SHP77 treated with DMSO at 0.1 percent for 48 hours (cell line): ENCODE data around the gene SOAT2.
A peak's percentile ranks its signal among the peaks of the same experiment; 100 is the strongest.
"Not testable (repeated sequence)": the region's sequence is repeated elsewhere in the genome, so short reads cannot be mapped to it uniquely, and the experiment has no call there.

Experiments used
- DNase-seq: peaks from one replicate; lab custom pipeline; 2025; lab: John Stamatoyannopoulos, UW

Gene SOAT2

GRCh38 chr12:53079226-53080117 lies 23.8 kb upstream of the SOAT2 start, which contains the start of gene SPRYD3:
TSS of gene SPRYD3 (minus strand) at chr12:53079390. CDS start at chr12:53079333, 57 bp downstream.
- peak; percentile 86 for DNase-seq

DNA sequence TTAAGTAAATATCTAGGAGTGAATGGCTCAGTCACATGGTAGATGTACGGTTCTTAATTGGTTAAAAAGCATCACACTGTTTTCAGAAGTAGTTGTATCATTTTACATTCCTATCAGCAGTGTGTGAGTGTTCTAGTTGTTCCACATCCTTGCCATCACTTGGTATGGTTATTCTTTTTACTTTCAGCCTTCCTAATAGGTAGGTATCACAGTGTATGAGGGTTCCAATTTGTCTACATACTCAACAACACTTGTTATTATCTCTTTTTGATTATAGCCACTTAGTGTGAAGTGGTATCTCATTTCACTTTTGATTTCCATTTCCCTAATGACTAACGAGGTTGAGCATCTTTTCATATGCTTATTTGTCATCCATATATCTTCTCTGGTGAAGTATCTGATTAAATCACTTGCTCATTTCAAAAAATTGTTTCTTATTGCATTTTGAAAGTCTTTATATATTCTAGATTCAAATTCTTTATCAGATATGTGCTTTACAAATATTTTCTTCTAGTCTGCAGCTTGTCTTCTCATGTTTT lies 20.6 kb upstream of the SOAT2 start:
- DNase-seq = no peak

DNA sequence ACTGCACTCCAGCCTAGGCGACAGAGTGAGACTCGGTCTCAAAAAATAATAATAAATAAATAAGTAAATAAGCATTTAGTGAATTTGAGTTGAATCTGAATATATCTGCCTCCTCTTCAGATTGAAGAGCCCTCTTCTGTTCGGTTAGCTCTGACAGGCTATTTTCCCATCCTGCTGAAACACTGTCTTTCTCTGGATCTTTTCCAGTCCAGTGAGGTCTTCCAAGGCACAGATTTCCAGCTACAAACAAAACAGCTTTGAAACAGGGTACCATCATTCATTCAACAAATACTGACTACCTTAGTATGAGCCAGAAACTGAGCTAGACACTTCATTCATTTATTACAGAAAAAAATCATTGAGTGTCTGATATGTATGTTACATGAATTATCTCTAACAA lies 16.9 kb upstream of the SOAT2 start:
- no peak for DNase-seq

DNA sequence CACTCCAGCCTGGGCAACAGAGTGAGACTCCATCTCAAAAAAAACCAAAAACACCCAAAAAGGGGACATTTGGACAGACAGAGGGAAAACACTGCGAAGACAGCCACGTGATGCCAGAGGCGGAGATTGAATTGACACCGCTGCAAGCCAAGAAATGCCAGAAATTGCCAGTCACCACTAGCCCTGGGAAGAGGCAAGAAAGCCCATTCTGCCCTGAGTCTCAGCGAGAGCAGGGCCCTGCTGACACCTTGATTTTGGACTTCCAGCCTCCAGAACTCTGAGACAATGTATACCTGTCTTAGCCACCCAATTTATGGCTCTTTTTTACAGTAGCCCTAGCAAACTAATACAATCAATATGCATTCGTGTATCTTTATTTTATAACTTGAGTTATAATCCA lies 13.2 kb upstream of the SOAT2 start:
- DNase-seq = no peak

GRCh38 chr12:53090554-53090953 lies 12.7 kb upstream of the SOAT2 start:
- DNase-seq = no peak

DNA sequence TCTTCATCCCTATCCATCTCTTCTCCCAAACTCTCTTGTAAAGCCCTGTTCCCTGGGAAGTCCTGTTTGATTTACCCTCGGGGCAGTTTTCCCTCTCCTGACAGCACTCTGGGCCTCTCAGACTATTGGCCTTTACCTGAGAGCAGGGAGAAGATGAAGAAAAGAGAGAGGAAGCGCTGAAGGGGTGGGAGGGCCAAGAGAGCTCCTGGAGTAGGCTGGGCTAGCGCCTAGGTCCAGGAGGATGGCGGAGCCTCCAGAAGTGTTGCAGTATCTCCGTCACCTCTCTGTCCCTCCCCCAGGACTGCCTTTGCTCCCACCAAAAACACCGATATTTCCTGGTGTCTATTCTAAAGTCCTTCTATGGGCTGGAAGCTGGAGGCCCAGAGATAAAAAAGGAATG lies 11.5 kb upstream of the SOAT2 start:
- DNase-seq = no peak

DNA sequence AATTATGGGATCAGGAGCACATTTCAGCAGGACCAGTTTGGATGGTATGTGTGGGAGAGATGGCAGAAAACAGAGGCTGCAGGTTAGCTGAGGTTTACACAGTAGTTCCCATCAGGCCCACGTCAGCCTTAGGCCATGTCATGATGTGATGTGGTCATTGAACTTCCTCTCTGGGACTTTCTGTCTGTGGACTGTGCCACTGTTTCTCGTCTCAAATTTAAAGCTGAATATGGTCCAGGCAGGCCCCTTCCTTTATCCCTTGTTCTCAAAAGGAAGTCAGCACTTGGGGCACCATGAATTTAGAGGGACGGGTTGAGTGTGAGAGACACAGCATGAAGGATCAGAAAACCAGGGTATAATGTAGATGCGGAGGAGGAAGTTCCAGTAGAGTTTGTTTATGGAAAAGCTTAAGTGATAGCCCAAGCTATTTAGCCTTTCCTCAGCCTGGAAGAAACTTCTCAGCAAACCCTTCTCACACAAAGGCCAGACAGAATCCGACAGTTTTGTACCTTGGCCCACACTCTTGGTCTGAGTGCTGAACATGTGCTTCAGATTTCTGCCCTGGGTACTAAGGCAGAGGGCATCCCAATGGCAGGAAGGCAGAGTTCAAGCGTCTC lies 9.4 kb upstream of the SOAT2 start:
- DNase-seq = no peak

DNA sequence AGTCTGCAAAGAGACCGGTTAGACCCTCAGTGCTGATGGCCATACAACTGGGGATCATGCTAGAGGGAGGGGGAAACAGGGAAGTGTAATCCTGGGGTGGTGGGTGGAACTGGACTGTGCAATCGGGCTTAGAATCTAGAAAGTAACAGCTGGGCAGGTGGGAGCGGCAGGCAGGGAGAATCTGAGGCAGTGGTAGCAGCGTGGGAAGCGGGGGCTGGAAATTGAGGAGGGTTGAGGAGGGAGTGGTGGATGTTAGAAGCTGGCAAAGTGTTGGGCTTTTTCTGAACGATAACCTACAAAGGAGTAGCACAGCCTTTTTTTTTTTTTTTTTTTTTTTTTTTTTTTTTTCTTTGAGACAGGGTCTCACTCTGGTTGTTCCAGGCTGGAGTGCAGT lies 8.9 kb upstream of the SOAT2 start:
- DNase-seq = no peak

DNA sequence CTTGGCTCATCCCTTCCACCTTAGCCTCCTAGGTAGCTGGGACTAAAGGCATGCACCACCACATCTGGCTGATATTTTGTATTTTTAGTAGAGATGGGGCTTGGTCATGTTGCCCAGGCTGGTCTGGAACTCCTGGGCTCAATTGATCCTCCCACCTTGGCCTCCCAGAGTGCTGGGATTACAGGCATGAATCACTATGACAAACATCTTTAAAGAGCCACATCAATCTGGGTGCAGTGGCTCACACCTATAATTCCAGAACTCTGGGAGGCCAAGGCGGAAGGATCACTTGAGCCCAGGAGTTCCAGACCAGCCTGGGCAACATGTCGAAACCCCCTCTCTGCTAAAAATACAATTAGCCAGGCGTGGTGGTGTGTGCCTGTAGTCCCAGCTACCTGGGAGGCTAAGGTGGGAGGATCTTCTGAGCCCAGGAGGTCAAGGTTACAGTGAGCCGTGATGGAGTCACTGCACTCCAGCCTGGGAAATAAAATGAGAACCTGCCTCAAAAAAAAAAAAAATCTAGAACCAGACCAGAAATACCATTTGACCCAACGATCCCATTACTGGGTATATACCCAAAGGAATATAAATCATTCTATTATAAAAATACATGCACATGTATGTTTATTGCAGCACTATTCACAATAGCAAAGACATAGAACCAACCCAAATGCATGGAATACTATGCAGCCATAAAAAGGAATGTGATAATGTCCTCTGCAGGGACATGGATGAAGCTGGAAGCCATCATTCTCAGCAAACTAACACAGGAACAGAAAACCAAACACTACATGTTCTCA lies 8.3 kb upstream of the SOAT2 start:
- DNase-seq = not testable (repeated sequence)

DNA sequence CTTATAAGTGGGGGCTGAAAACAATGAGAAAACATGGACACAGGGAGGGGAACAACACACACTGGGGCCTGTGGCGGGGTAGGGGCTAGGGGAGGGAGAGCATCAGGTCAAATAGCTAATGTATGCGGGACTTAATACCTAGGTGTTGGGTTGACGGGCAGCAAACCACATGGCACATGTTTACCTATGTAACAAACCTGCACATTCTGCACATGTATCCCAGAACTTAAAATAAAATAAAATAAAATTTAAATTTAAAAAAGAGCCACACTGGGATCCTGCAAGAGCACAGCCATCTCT lies 7.7 kb upstream of the SOAT2 start:
- DNase-seq = not testable (repeated sequence)

DNA sequence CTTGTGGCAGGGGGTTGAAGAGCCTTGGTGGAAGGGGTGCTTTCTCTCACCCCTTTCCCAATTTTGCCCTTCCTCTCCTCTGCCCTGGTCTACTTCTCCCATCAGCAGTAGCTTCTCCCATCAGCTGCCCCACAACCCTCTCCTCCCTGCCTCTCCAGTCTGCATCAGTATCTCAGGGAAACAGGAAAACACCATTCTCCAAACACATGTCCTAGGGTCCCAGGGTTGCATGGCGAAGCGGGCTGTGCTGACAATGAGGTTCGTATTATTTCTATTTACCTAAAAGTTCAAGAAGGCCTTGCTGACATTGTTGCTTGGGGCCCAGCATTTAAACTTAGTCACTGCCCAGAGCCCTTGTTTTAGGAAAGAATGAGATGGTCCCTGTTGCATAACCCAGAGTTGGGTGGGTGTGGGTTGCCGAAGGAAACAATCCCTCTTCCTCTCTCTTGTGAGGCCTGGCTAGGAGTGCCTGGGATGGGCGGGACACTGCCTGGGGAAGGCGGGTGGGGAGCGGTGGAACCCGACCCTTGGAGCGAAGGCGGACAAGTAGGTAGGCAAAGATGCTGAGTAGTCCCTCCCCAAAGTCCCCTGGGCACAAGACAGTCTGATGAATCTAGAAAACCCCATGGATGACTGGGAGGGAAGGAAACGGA lies 7.1 kb upstream of the SOAT2 start:
- DNase-seq = no peak

- no peak for DNase-seq
These were observed 6.5 kb upstream of the SOAT2 start for GRCh38 chr12:53096759-53097158.

- DNase-seq = no peak
These were observed 6.1 kb upstream of the SOAT2 start for GRCh38 chr12:53097207-53097563.

GRCh38 chr12:53097564-53098353 lies 5.5 kb upstream of the SOAT2 start, which contains the start of gene IGFBP6:
TSS of gene IGFBP6 (plus strand) at chr12:53097667. CDS start at chr12:53097718, 51 bp downstream.
- no peak for DNase-seq

DNA sequence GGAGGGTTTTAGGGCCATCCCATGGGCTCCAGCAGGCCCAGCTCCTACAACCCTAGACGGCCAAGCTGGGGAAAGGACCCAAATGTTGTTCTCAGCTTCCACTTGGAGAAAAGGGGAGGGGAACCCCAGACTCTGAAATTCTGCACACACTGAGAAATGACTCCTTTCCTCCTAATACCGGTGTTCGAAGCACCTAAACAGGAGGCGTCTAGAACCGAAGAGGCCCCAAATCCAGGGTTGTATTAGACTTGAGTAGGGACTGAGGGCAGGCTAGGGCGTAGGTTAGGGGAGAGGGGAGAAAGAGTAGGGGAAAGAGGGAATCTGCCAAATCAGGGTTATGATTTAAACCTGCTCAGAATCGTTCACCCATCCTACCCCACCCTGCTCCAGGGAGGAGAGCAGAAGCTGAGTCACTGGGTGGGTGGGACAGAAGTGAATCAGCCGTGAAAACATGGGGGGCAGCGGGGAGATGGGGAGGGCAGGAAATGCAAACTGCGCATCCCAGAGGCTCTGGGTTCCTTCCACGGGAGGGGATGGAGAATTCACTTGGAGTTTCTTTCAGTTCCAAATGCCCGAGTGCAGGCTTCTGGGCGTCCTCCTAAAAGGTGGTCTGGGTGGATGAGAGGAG lies 4.8 kb upstream of the SOAT2 start:
- DNase-seq = no peak

DNA sequence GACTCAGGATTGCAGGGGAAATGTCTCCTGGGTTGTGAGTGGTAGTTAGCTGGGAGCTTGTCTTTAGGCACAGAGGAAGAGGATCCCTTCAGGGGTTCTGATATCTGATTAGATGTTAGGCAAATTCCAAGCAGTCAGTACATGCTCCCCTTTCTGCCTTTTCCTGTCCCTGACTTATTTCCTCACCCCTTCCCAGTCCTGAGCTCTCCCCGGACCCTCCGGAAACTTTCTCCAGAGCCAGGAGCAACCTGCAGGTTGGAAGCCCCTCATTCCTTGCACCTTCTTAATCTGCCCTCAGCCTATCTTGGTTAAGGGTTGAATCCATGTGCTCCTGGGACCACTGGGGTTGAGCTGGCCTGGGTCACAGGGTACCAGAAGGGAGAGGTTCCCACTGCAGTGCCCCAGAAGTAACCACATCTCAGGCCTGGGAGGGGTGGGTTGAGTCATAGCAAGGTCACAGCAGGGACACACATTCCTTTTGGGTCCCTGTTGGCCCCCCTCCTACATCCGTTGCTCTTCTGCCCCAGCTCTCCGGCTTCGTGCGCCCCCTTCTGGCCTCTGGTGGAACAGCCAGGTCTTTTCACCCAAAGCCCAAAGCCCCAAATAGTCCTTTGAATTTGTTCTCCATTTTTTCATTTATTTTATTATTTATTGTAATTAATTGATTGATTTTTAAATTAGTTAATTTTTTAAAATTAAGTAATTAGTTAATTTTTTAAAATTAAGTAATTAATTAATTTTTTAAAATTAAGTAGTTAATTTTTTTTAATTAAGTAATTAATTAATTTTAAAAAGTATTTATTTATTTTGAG lies 4.0 kb upstream of the SOAT2 start:
- peak; percentile 39 for DNase-seq

DNA sequence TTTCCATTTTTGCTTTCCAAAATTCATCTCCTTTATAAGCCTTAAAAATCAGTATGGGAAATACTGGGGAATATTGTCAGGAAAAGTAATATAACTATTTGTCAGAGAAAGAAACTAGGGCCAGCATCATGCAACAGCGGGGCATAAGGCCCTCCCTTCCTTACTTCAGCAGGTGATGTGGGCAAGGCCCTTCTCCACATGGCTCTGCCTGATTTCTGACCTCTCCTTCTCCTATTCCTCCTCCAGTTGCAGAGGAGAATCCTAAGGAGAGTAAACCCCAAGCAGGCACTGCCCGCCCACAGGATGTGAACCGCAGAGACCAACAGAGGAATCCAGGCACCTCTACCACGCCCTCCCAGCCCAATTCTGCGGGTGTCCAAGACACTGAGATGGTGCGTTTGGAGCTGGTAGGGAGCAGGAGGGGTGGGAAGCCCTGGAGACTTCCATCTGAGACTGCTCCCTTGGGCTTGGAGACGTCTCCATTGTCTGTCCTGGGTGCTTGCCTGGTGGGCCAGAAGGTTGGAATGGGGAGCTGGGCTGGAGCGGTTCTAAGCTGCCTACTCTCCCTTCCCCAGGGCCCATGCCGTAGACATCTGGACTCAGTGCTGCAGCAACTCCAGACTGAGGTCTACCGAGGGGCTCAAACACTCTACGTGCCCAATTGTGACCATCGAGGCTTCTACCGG lies 2.7 kb upstream of the SOAT2 start:
- DNase-seq = no peak

- DNase-seq = no peak
These were observed 2.0 kb upstream of the SOAT2 start for GRCh38 chr12:53101266-53101665.
